ENCODE measurements around the gene GNAS-AS1. TPM values are rescaled to one million over a fixed set of nuclear protein-coding genes. Genes with fewer than 3 reads are reported as not detected.
A peak's percentile ranks its signal among the peaks of the same experiment; 100 is the strongest.

GNAS-AS1 gene
- total RNA-seq, 2 donors from 2014 or later: 0.88 to 1.7 TPM

- Histone ChIP-seq H3K27me3 (no peaks in the 10 kb centered on the region), H3K36me3 (no peaks in the 10 kb centered on the region), H3K9me3 (no peaks in the 10 kb centered on the region), H3K9ac (ENCODE audit: low read depth in 2 of 2, low read length in 2 of 2) (no peak overlapping the region), H3K4me1 (no peaks in the 10 kb centered on the region), H3K4me3 (no peak overlapping the region), H3K27ac (no peak overlapping the region)
- intact Hi-C loops (cut with DNase I): loop anchor here (5.0 kb wide), 2 partner anchors 203 to 348 kb away; no protein-coding TSS in a partner anchor
- TF ChIP-seq CTCF (IDR thresholded peaks at IDR 0.05): no peak
- no peak for DNase-seq
These were observed 23.8 kb upstream of the GNAS-AS1 start for GRCh38 chr20:58874469-58874868.

GRCh38 chr20:58871533-58872102, 20.9 kb upstream of the GNAS-AS1 start:
- Histone ChIP-seq H3K36me3 (no peaks in the 10 kb centered on the region), H3K9ac (ENCODE audit: low read depth in 2 of 2, low read length in 2 of 2) (no peak overlapping the region), H3K9me3 (no peaks in the 10 kb centered on the region), H3K27me3 (no peaks in the 10 kb centered on the region), H3K27ac (no peak overlapping the region), H3K4me1 (no peaks in the 10 kb centered on the region), H3K4me3 (no peak overlapping the region)
- no peak for TF ChIP-seq CTCF (IDR thresholded peaks at IDR 0.05)
- intact Hi-C loops (cut with DNase I): loop anchor here (5.0 kb wide), 2 partner anchors 206 to 351 kb away; no protein-coding TSS in a partner anchor
- no peak for DNase-seq

GRCh38 chr20:58870293-58871014, 19.8 kb upstream of the GNAS-AS1 start:
- Histone ChIP-seq H3K27me3 (no peaks in the 10 kb centered on the region), H3K27ac (no peak overlapping the region), H3K9ac (ENCODE audit: low read depth in 2 of 2, low read length in 2 of 2) (no peak overlapping the region), H3K9me3 (no peaks in the 10 kb centered on the region), H3K4me3 (no peak overlapping the region), H3K36me3 (no peaks in the 10 kb centered on the region), H3K4me1 (no peaks in the 10 kb centered on the region)
- intact Hi-C loops (cut with DNase I): loop anchor here (5.0 kb wide), 2 partner anchors 207 to 352 kb away; no protein-coding TSS in a partner anchor
- peak; percentile 76 for DNase-seq
- peak; percentile 85 for TF ChIP-seq CTCF (IDR thresholded peaks at IDR 0.05)

GRCh38 chr20:58869662-58870227, 19.0 kb upstream of the GNAS-AS1 start:
- no peak overlapping the region for H3K9ac ChIP-seq (ENCODE audit: low read depth in 2 of 2, low read length in 2 of 2)
- no peaks in the 10 kb centered on the region for H3K4me1 ChIP-seq
- no peaks in the 10 kb centered on the region for H3K9me3 ChIP-seq
- intact Hi-C loops (cut with DNase I): loop anchor here (5.0 kb wide), 3 partner anchors 208 to 588 kb away; no protein-coding TSS in a partner anchor
- H3K27ac ChIP-seq: no peak overlapping the region
- no peak for DNase-seq
- no peaks in the 10 kb centered on the region for H3K27me3 ChIP-seq
- H3K36me3 ChIP-seq: no peaks in the 10 kb centered on the region
- no peak for TF ChIP-seq CTCF (IDR thresholded peaks at IDR 0.05)
- no peak overlapping the region for H3K4me3 ChIP-seq

- no peak for DNase-seq
- TF ChIP-seq CTCF (IDR thresholded peaks at IDR 0.05): no peak
- H3K9me3 ChIP-seq: no peaks in the 10 kb centered on the region
- no peak overlapping the region for H3K9ac ChIP-seq (ENCODE audit: low read depth in 2 of 2, low read length in 2 of 2)
- no peaks in the 10 kb centered on the region for H3K27me3 ChIP-seq
- intact Hi-C loops (cut with DNase I): loop anchor here (5.0 kb wide), 1 partner anchor 589 kb away; no protein-coding TSS in a partner anchor
- H3K27ac ChIP-seq: no peak overlapping the region
- H3K4me1 ChIP-seq: no peaks in the 10 kb centered on the region
- H3K4me3 ChIP-seq: no peak overlapping the region
- no peaks in the 10 kb centered on the region for H3K36me3 ChIP-seq
These were observed 18.1 kb upstream of the GNAS-AS1 start for GRCh38 chr20:58868795-58869194.
